ENCODE results near the gene AKAP8L.

DNA sequence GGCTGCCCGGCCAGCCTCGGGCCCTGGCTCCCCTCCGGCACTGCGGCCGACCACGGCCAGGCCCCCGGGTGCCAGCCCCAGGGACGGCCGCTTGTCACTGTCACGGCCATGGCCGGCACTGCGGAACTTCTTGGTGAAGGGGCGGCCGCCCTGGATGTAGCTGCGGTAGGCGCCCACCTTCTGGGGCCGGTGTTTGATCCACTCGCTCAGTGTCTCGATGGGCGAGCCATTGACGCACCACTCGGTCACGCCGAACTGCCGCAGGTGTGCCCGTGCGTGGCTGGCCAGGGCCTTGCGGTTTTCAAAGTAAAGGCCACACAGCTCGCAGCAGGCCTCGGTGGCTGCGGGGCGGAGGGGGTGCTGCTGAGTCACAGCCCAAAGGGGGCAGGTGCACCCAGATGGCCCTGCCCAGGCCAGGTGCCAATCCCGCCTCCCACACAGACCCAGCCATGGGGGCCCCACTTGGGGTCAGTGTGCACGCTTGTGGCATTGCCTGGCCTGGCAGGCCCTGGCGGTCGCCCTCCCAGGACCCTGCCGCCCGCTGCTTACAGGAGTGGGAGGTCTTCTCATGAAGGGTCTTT is 6.0 kb upstream of the AKAP8L start:
- TF ChIP-seq, protein P1, sequence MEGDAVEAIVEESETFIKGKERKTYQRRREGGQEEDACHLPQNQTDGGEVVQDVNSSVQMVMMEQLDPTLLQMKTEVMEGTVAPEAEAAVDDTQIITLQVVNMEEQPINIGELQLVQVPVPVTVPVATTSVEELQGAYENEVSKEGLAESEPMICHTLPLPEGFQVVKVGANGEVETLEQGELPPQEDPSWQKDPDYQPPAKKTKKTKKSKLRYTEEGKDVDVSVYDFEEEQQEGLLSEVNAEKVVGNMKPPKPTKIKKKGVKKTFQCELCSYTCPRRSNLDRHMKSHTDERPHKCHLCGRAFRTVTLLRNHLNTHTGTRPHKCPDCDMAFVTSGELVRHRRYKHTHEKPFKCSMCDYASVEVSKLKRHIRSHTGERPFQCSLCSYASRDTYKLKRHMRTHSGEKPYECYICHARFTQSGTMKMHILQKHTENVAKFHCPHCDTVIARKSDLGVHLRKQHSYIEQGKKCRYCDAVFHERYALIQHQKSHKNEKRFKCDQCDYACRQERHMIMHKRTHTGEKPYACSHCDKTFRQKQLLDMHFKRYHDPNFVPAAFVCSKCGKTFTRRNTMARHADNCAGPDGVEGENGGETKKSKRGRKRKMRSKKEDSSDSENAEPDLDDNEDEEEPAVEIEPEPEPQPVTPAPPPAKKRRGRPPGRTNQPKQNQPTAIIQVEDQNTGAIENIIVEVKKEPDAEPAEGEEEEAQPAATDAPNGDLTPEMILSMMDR (IDR thresholded peaks at IDR 0.05), result no peak
- no peak for TF ChIP-seq POLR2AphosphoS5 (IDR thresholded peaks at IDR 0.05)
- TF ChIP-seq EP300 (IDR thresholded peaks at IDR 0.05; ENCODE audit: low read depth), result no peak
- no peak for TF ChIP-seq POLR2A (IDR thresholded peaks at IDR 0.05)

All from transverse colon (tissue), 4 donors.